Panc1 (cell line): ENCODE data around the gene SLAIN2. TPM values are rescaled to one million over a fixed set of nuclear protein-coding genes. Genes with fewer than 3 reads are reported as not detected.

Source experiments
- ATAC-seq: fragments of 200-7000 bp; cut with Tn5 transposase; 2 replicates; pipeline ENCODE4 v1.9.1; 2020; ENCODE audit warnings: mild to moderate bottlenecking, moderate library complexity
- BruUV-seq: library from RNA; stranded (reverse); fragments of 400-500 nt; replicated peaks from 2 replicates; lab custom pipeline; 2021; lab: Mats Ljungman, UMichigan
- CTCF ChIA-PET: fragments of 300-600 bp; sonication (Branson Sonifier 250); formaldehyde crosslinking; loops from one replicate; lab custom pipeline; 2022; ENCODE audit warnings: antibody characterized with exemption; lab: Charles Lee
- POLR2A ChIA-PET: fragments of 300-600 bp; sonication (Branson Sonifier 250); formaldehyde crosslinking; loops from one replicate; lab custom pipeline; 2022; ENCODE audit warnings: antibody characterized with exemption; lab: Charles Lee
- DNase-seq: peaks from one replicate; pipeline ENCODE4 v3.0.0-alpha.2; 2010; ENCODE audit warnings: low read depth, low spot score
- H3K27ac ChIP-seq: 2 replicates; pipeline ENCODE4 v1.5.1; 2011; ENCODE audit warnings: mild to moderate bottlenecking, low read length, inconsistent platforms
- H3K27me3 ChIP-seq: fragments of 200-500 bp; sonication (Bioruptor generic); 2 replicates; pipeline ENCODE4 v1.6.0; 2014; ENCODE audit warnings: low read length, inconsistent platforms; ENCODE audit not compliant: control insufficient read depth, insufficient read depth
- H3K36me3 ChIP-seq: fragments of 200-500 bp; sonication (Bioruptor generic); 2 replicates; pipeline ENCODE4 v1.5.1; 2014; ENCODE audit warnings: inconsistent platforms, mild to moderate bottlenecking, low read length, moderate library complexity; ENCODE audit not compliant: control insufficient read depth, insufficient read depth
- H3K4me1 ChIP-seq: 2 replicates; pipeline ENCODE4 v1.5.1; 2011; ENCODE audit warnings: inconsistent platforms, mild to moderate bottlenecking, low read length, moderate library complexity; ENCODE audit not compliant: control insufficient read depth, insufficient read depth
- H3K4me3 ChIP-seq, 2 experiments: 2 replicates each; pipeline ENCODE4 v1.5.1; 2011 to 2012; ENCODE audit warnings: low read depth in 2 of 2, low read length in 2 of 2, mild to moderate bottlenecking in 2 of 2, inconsistent platforms in 1 of 2, moderate library complexity in 1 of 2
- H3K9me3 ChIP-seq: fragments of 200-500 bp; sonication (Bioruptor generic); 2 replicates; pipeline ENCODE4 v1.5.1; 2014; ENCODE audit warnings: low read depth, mild to moderate bottlenecking, inconsistent platforms, low read length, moderate library complexity; ENCODE audit not compliant: control insufficient read depth, insufficient read depth
- CTCF ChIP-seq: fragments of 450-650 bp; IDR thresholded peaks from 2 replicates; pipeline ENCODE4 v1.5.1; 2017; ENCODE audit warnings: mild to moderate bottlenecking
- POLR2AphosphoS5 ChIP-seq: IDR thresholded peaks from 2 replicates; pipeline ENCODE4 v1.6.1; 2012; ENCODE audit warnings: mild to moderate bottlenecking, low read depth, low read length, moderate library complexity
- REST ChIP-seq, 2 experiments: IDR thresholded peaks; 2 replicates each; pipeline ENCODE4 v1.6.1; 2011 to 2012; ENCODE audit warnings: low read depth in 2 of 2, control low read depth in 1 of 2, low read length in 1 of 2, mild to moderate bottlenecking in 1 of 2, moderate library complexity in 1 of 2; ENCODE audit not compliant: insufficient read depth in 1 of 2
- SIN3A ChIP-seq: IDR thresholded peaks from 2 replicates; pipeline ENCODE4 v1.6.1; 2012; ENCODE audit warnings: low read depth, mild to moderate bottlenecking, low read length, moderate library complexity, borderline replicate concordance; ENCODE audit not compliant: insufficient read depth
- TCF7L2 ChIP-seq: IDR thresholded peaks from 2 replicates; pipeline ENCODE4 v1.6.1; 2011; ENCODE audit warnings: mild to moderate bottlenecking, low read depth, low read length, inconsistent platforms
- in situ Hi-C: cut with HindIII; loops from 2 replicates; pipeline ENCODE4 v1.10.0; 2016; ENCODE audit warnings: low sequenced_read_pairs, low pct_unique_long_range_greater_than_20kb
- intact Hi-C: fragments of 100-400 bp; cut with micrococcal nuclease; formaldehyde crosslinking; loops from one replicate; pipeline ENCODE4 v1.10.0; 2022; ENCODE audit not compliant: unreplicated experiment
- total RNA-seq: library from RNA; stranded (reverse); gene quantifications from one replicate; pipeline ENCODE4 v1.2.1, GENCODE V29; 2021; ENCODE audit not compliant: unreplicated experiment

The SLAIN2 gene
- total RNA-seq, 1 experiment from 2014 or later, result 53.2 TPM

GRCh38 chr4:48472794-48473193, 131.5 kb downstream of the SLAIN2 start:
- no peak for ATAC-seq
- H3K36me3 ChIP-seq, result no peaks in the 10 kb centered on the region
- H3K9me3 ChIP-seq, result no peaks in the 10 kb centered on the region
- no peaks in the 10 kb centered on the region for H3K27me3 ChIP-seq
- BruUV-seq, result no TSS peak
- in situ Hi-C loops (no loop called here), intact Hi-C loops (no loop called here)
- H3K27ac ChIP-seq, result no peak overlapping the region
- CTCF ChIA-PET, result no interaction called here
- POLR2A ChIA-PET, result no interaction called here
- no peak for DNase-seq
- no peak for TF ChIP-seq CTCF
- TF ChIP-seq REST (IDR thresholded peaks at IDR 0.05; ENCODE audit: insufficient read depth in 1 of 2, low read depth in 2 of 2, low read length in 1 of 2), result no peak
- TF ChIP-seq TCF7L2, result no peak
- no peak for TF ChIP-seq POLR2AphosphoS5
- no peak for TF ChIP-seq SIN3A
- H3K4me1 ChIP-seq, result no peaks in the 10 kb centered on the region
- H3K4me3 ChIP-seq, result no peak overlapping the region

GRCh38 chr4:48475770-48476169, 134.4 kb downstream of the SLAIN2 start:
- H3K36me3 ChIP-seq, result no peaks in the 10 kb centered on the region
- CTCF ChIA-PET, result no interaction called here
- BruUV-seq, result no TSS peak
- in situ Hi-C loops (no loop called here), intact Hi-C loops (no loop called here)
- H3K27ac ChIP-seq, result no peak overlapping the region
- ATAC-seq, result no peak
- no peaks in the 10 kb centered on the region for H3K27me3 ChIP-seq
- no peaks in the 10 kb centered on the region for H3K4me1 ChIP-seq
- no peak overlapping the region for H3K4me3 ChIP-seq
- TF ChIP-seq CTCF (no peak), TCF7L2 (no peak), REST (IDR thresholded peaks at IDR 0.05; ENCODE audit: insufficient read depth in 1 of 2, low read depth in 2 of 2, low read length in 1 of 2) (no peak), POLR2AphosphoS5 (no peak), SIN3A (no peak)
- H3K9me3 ChIP-seq, result no peaks in the 10 kb centered on the region
- POLR2A ChIA-PET, result no interaction called here
- DNase-seq, result no peak

Other genes with a start within 250 kb of the SLAIN2 start
- 0.26 TPM for gene TXK, start 207.3 kb upstream of the SLAIN2 start, total RNA-seq
- 0.67 TPM for gene TEC, start 71.7 kb upstream of the SLAIN2 start, total RNA-seq
- 1.2 TPM for gene SLC10A4, start 141.8 kb downstream of the SLAIN2 start, total RNA-seq
- not detected for gene ZAR1, start 148.7 kb downstream of the SLAIN2 start, total RNA-seq